ENCODE data around the gene FADS2. TPM values are rescaled to one million over a fixed set of nuclear protein-coding genes. Genes with fewer than 3 reads are reported as not detected.

FADS2 gene
- total and polyA plus RNA-seq, 9 of the 15 experiments (the other 6 are each of a cell fraction or from before 2014, with no cell fraction given): 2.9 to 42.8 (median 16.2) TPM

GRCh38 chr11:61885166-61885778, 57.2 kb downstream of the FADS2 start:
- DNase-seq (ENCODE audit: extremely low read depth in 1 of 4, low spot score in 3 of 4): peak; percentile 37 to 70 (median 62)
- peak; percentile 74 for ATAC-seq
- no peak overlapping the region for H3K4me2 ChIP-seq (ENCODE audit: insufficient read depth, low read length)
- CTCF ChIA-PET (ENCODE audit: low intra/inter-chr PET ratio): no interaction called here
- no peak overlapping the region for H3K4me3 ChIP-seq
- BruUV-seq (replicated peaks): no TSS peak
- intact Hi-C loops (cut with micrococcal nuclease): no loop called here
- H3K4me1 ChIP-seq (replicated peaks in 1 of 2; ENCODE audit: control insufficient read depth in 2 of 2, insufficient read depth in 2 of 2, low read length in 2 of 2): peaks cover 27 to 51% of the 10 kb centered on the region in 2 experiments
- H3K27me3 ChIP-seq (ENCODE audit: control insufficient read depth in 2 of 2, insufficient read depth in 2 of 2, low read length in 2 of 2): no peaks in the 10 kb centered on the region
- H3K9ac ChIP-seq (ENCODE audit: insufficient read depth in 1 of 2, low read depth in 2 of 2, low read length in 2 of 2): peak overlapping the region in 1 of 2 experiments; percentile 85; a peak in 2 of 4 replicates
- H3K9me3 ChIP-seq (replicated peaks; ENCODE audit: control insufficient read depth, insufficient read depth, low read depth, low read length): no peaks in the 10 kb centered on the region
- 0 out of 2 replicates have a peak, but pooled peaks cover 7% of the 10 kb centered on the region for H4K20me1 ChIP-seq (replicated peaks; ENCODE audit: control insufficient read depth, insufficient read depth, low read length)
- H3K27ac ChIP-seq (ENCODE audit: extremely low read depth, low read depth, low read length): no peak overlapping the region
- peaks cover 50% of the 10 kb centered on the region for H3K79me2 ChIP-seq (ENCODE audit: control insufficient read depth, insufficient read depth, low read length)
- no peak overlapping the region for H2AFZ ChIP-seq (ENCODE audit: low read depth, low read length)
- peaks cover 7% of the 10 kb centered on the region for H3K9me1 ChIP-seq (ENCODE audit: control insufficient read depth, insufficient read depth, low read length)
- peaks cover 7% of the 10 kb centered on the region; the same call in 2 of the 3 replicates for H3K36me3 ChIP-seq (ENCODE audit: control insufficient read depth, insufficient read depth, low read length)
- POLR2A ChIA-PET: interaction anchor here (0.6 to 1.6 kb wide), 11 partner anchors 11 to 1695 kb away, joined by 3 to 5 read pairs (median 3); no protein-coding TSS in a partner anchor
- 28% methylated on average over 6 of the region's 7 CpGs for WGBS (ENCODE audit: insufficient coverage, low coverage, missing lambda C conversion rate)
- in situ Hi-C loops (cut with MboI): no loop called here
- TF ChIP-seq RAD21 (CRISPR knock-in tag; conservative IDR thresholded peaks at IDR 0.05 in 1 of 2, IDR thresholded peaks at IDR 0.05 in 1 of 2): peak in 1 of 2 experiments; percentile 45; a peak in 2 of 4 replicates
- TF ChIP-seq RCOR1 (IDR thresholded peaks at IDR 0.05; ENCODE audit: borderline replicate concordance in 1 of 2, low read depth in 2 of 2, low read length in 2 of 2): peak in 1 of 2 experiments; percentile 82; a peak in 2 of 4 replicates
- TF ChIP-seq CTCF (IDR thresholded peaks at IDR 0.05 in 2 of 3, conservative IDR thresholded peaks at IDR 0.05 in 1 of 3; ENCODE audit: insufficient read depth in 2 of 3, low read depth in 1 of 3, low read length in 3 of 3): 0 out of 6 replicates have a peak, but pooled peaks of 1 of the 3 experiments have one; percentile 23
- peak; percentile 59; the same call in 1 of the 2 replicates for TF ChIP-seq ZBTB33 (CRISPR knock-in tag; IDR thresholded peaks at IDR 0.05)
- TF ChIP-seq ZNF551 (CRISPR knock-in tag; IDR thresholded peaks at IDR 0.05): no peak
- peak; percentile 11; the same call in 1 of the 2 replicates for TF ChIP-seq TCF3 (CRISPR knock-in tag; IDR thresholded peaks at IDR 0.05)
- no peak for TF ChIP-seq U2AF1 (optimal IDR thresholded peaks at IDR 0.05; ENCODE audit: low read depth, low read length)
- TF ChIP-seq RBFOX2 (IDR thresholded peaks at IDR 0.05; ENCODE audit: low read depth, low read length): 0 out of 2 replicates have a peak, but pooled peaks have one; percentile 14
- no peak for TF ChIP-seq HMBOX1 (IDR thresholded peaks at IDR 0.05)
- peak; percentile 31; the same call in 1 of the 2 replicates for TF ChIP-seq TFAP4 (CRISPR knock-in tag; IDR thresholded peaks at IDR 0.05; ENCODE audit: borderline replicate concordance)
- TF ChIP-seq DPF2 (IDR thresholded peaks at IDR 0.05): peak; percentile 23; the same call in 1 of the 2 replicates
- peak; percentile 15; the same call in 1 of the 2 replicates for TF ChIP-seq VEZF1 (CRISPR knock-in tag; IDR thresholded peaks at IDR 0.05)
- peak; percentile 90 for TF ChIP-seq CTBP1 (IDR thresholded peaks at IDR 0.05; ENCODE audit: borderline replicate concordance)
- peak; percentile 71 for FAIRE-seq
